Hematopoietic multipotent progenitor cell treated with erythropoietin and hydrocortisone succinate and interleukin-3 and kit ligand, for 6 days (in vitro differentiated cells): Measurements from ENCODE around the gene ANKRD45.
"Not testable (repeated sequence)": the region's sequence is repeated elsewhere in the genome, so short reads cannot be mapped to it uniquely, and the experiment has no call there.

Experiments used
- DNase-seq: peaks from one replicate; pipeline ENCODE4 v3.0.0-alpha.2; 2015

Gene ANKRD45

DNA sequence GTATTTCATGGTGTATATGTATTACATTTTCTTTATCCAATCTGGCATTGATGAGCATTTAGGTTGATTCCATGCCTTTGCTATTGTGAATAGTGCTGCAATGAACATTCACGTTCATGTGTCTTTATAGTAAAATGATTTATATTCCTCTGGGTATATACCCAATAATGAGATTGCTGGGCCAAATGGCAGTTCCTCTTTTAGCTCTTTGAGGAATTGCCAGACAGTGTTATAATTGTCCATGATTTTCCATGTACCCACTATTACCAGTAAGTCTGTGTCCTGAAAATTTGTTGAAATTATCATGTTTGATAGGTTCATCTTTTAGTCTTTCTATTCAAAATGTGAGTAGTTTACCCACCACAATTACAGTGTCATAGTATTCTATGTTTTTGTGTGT is 101.2 kb downstream of the ANKRD45 start:
- DNase-seq: no peak

DNA sequence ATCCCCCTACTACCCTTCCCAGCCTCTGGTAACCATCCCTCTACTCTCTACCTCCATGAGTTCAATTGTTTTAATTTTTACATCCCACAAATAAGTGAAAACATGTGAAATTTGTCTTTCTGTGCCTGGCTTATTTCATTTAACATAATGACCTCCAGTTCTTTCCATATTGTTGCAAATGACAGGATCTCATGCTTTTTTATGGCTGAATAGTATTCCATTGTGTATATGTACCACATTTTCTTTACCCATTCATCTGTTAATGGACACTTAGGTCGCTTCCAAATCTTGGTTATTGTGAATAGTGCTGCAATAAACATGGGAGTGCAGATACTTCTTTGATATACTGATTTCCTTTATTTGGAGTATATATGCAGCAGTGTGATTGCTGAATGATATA is 105.8 kb downstream of the ANKRD45 start:
- DNase-seq: not testable (repeated sequence)

DNA sequence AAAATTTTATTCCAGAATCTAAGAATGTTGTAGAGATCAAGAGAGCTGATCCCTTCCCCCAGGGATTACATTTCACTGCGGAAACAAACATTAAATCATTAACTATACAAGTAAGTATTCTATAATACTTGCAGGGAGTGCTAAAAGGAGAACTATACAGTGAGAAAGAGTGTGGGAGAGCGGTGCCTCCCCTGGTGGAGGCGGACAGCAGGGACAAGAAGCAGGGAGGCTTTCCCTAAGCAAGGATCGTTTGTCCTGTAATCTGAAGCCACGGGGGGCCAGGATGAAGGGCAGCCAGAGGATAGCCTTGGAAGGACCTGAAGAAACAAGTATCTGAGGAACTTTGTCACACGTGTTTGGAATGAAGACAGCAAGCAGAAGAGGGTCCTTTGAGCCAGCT is 106.8 kb downstream of the ANKRD45 start:
- DNase-seq: no peak

DNA sequence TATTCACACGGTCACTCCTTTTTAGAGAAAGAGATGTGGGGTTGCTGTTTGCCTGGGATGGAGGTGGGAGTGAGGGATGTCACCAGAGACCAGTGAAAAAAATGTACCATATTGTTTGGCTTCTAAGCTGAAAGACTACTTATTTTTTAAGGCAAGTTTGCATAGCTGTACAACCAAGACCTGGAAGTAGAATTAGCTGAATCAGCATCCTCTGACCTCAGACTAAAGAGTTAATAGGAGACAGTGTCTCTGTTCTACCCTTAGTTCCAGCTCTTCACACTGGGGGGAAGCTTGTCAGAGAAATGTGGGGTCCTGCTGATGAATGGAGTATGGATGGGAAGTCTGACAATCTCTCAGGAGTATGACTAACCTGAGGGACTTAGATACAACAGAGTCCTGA is 108.4 kb downstream of the ANKRD45 start:
- DNase-seq: no peak

DNA sequence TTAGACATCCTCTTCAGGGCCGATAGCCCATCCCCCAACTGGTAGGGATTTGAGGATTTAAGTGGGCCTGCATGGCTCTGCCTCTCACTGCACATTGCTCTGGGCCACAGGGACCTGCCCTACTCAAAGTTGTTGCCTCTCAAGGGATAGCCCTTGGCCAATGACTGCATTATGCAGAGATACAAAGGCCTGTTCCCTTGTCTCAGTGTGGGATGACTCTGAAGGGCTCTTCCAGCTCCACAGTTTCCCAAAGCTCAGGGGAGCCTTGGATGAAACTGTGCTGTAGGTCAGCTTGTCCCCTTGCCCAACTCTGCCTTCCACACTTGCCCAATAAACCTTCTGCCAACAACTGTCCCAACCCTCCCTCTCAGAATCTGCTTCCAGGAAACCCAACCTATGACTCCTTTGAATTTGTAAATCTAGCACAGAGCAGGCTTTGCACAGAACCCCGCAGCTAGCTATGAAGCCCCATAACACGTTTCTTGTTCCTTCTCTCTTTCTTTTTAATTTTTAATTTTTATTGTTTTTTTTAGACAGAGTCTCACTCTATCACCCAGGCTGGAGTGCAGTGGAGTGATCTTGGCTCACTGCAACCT is 109.3 kb downstream of the ANKRD45 start:
- DNase-seq: no peak
